ENCODE measurements around the gene IKZF5.

Gene IKZF5

DNA sequence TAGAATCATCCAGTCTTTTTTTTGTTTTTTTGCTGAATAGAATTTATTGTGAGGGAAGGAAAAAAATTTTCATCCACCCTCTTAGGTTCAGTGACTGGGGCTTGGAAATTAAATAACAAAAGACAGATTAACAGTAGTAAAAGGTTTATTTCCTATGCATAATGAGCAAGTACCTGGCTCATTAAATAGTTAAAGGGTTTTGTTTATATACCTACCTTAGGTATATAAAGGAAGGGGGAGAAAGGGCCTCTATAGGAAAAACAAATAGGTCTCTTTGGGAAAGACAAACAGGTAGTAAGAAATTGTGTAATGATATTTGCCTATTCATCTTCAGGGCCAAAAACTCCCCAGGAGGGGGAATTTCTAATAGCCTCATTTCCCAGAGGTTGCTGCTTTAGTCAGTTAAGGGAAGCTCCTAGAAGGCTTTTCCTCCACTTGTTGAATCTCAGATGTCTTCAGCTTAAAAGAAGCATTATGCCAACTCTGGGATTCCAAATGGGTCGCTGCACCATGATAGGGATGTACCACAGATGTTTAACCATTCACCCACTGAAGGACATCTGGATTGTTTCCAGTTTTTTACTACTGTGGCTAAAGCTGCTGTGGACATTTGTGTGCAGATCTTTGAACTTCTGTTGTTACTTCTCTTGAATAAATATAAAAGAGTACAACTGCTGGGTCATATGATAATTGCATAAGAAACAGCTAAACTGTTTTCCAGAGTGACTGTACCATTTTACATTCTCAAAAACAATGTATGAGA, 11.5 kb upstream of the IKZF5 start:
- Histone ChIP-seq H3K9me3 (replicated peaks; ENCODE audit: insufficient read depth, low read length) (no peaks in the 10 kb centered on the region), H3K27me3 (replicated peaks; ENCODE audit: insufficient read depth, low read length) (no peaks in the 10 kb centered on the region), H3F3A (ENCODE audit: insufficient read depth, low read length) (no peaks in the 10 kb centered on the region), H3K27ac (ENCODE audit: low read length) (no peak overlapping the region), H3K79me2 (ENCODE audit: low read length) (no peaks in the 10 kb centered on the region), H3K36me3 (replicated peaks; ENCODE audit: insufficient read depth, low read length) (no peaks in the 10 kb centered on the region), H3K4me3 (ENCODE audit: low read length) (no peak overlapping the region), H3K4me2 (ENCODE audit: low read depth, low read length) (no peak overlapping the region), H3K4me1 (ENCODE audit: low read length) (no peaks in the 10 kb centered on the region), H3K9ac (ENCODE audit: low read length) (no peak overlapping the region), H4K20me1 (ENCODE audit: insufficient read depth, low read length) (no peaks in the 10 kb centered on the region), H2AFZ (ENCODE audit: low read length) (no peak overlapping the region), H3K9me2 (replicated peaks; ENCODE audit: insufficient read depth, low read length) (no peaks in the 10 kb centered on the region)
- no peak for DNase-seq
- TF ChIP-seq EZH2 (optimal IDR thresholded peaks at IDR 0.05; ENCODE audit: low read depth, low read length) = no peak
- no peak for TF ChIP-seq EZH2phosphoT487 (IDR thresholded peaks at IDR 0.05; ENCODE audit: low read length)
- TF ChIP-seq, protein P1, sequence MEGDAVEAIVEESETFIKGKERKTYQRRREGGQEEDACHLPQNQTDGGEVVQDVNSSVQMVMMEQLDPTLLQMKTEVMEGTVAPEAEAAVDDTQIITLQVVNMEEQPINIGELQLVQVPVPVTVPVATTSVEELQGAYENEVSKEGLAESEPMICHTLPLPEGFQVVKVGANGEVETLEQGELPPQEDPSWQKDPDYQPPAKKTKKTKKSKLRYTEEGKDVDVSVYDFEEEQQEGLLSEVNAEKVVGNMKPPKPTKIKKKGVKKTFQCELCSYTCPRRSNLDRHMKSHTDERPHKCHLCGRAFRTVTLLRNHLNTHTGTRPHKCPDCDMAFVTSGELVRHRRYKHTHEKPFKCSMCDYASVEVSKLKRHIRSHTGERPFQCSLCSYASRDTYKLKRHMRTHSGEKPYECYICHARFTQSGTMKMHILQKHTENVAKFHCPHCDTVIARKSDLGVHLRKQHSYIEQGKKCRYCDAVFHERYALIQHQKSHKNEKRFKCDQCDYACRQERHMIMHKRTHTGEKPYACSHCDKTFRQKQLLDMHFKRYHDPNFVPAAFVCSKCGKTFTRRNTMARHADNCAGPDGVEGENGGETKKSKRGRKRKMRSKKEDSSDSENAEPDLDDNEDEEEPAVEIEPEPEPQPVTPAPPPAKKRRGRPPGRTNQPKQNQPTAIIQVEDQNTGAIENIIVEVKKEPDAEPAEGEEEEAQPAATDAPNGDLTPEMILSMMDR (IDR thresholded peaks at IDR 0.05; ENCODE audit: low read length) = no peak

DNA sequence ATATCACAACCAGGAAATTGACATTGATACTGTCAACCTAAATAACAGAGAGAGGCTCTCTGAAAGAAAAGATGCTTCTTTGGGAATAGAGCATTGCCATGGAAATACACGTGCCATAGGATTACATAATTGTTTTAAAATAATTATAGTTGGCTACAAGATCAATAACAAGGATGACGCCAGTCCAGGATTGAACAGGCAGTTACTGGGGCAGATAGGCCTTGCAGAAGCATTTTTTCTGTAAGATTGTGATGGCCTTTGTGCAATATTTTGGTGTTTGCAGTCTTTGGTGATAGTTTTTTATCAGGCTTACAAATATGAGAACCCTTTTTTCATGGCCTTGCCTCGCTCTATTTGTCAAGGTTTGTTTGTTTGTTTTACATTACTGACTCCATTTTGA, 10.7 kb upstream of the IKZF5 start:
- no peak for DNase-seq
- no peak overlapping the region for H3K4me3 ChIP-seq (ENCODE audit: low read length)
- no peaks in the 10 kb centered on the region for H3F3A ChIP-seq (ENCODE audit: insufficient read depth, low read length)
- H3K9ac ChIP-seq (ENCODE audit: low read length) = no peak overlapping the region
- H2AFZ ChIP-seq (ENCODE audit: low read length) = no peak overlapping the region
- H3K4me2 ChIP-seq (ENCODE audit: low read depth, low read length) = no peak overlapping the region
- H3K9me2 ChIP-seq (replicated peaks; ENCODE audit: insufficient read depth, low read length) = no peaks in the 10 kb centered on the region
- H3K36me3 ChIP-seq (replicated peaks; ENCODE audit: insufficient read depth, low read length) = no peaks in the 10 kb centered on the region
- H3K27me3 ChIP-seq (replicated peaks; ENCODE audit: insufficient read depth, low read length) = no peaks in the 10 kb centered on the region
- no peaks in the 10 kb centered on the region for H3K4me1 ChIP-seq (ENCODE audit: low read length)
- no peak overlapping the region for H3K27ac ChIP-seq (ENCODE audit: low read length)
- TF ChIP-seq EZH2 (optimal IDR thresholded peaks at IDR 0.05; ENCODE audit: low read depth, low read length) (no peak), EZH2phosphoT487 (IDR thresholded peaks at IDR 0.05; ENCODE audit: low read length) (no peak)
- TF ChIP-seq, protein P1 (IDR thresholded peaks at IDR 0.05; ENCODE audit: low read length) = no peak
- H3K79me2 ChIP-seq (ENCODE audit: low read length) = no peaks in the 10 kb centered on the region
- no peaks in the 10 kb centered on the region for H4K20me1 ChIP-seq (ENCODE audit: insufficient read depth, low read length)
- no peaks in the 10 kb centered on the region for H3K9me3 ChIP-seq (replicated peaks; ENCODE audit: insufficient read depth, low read length)

DNA sequence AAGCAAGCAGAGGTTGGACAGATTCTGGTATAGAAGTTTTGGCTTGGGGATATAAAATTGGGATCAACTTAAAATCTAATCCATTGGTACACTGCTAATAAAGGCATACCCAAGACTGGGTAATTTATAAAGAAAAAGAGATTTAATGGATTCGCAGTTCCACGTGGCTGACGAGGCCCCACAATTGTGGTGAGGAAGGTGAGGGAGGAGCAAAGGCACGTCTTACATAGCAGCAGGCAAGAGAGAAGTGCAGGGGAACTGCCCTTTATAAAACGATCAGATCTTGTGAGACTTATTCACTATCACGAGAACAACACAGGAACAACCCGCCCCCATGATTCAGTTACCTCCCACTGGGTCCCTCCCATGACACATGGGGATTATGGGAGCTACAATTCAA, 9.9 kb upstream of the IKZF5 start:
- Histone ChIP-seq H3K4me2 (ENCODE audit: low read depth, low read length) (no peak overlapping the region), H3K27me3 (replicated peaks; ENCODE audit: insufficient read depth, low read length) (no peaks in the 10 kb centered on the region), H2AFZ (ENCODE audit: low read length) (no peak overlapping the region), H3F3A (ENCODE audit: insufficient read depth, low read length) (no peaks in the 10 kb centered on the region), H3K4me1 (ENCODE audit: low read length) (no peaks in the 10 kb centered on the region), H3K79me2 (ENCODE audit: low read length) (no peaks in the 10 kb centered on the region), H3K9me3 (replicated peaks; ENCODE audit: insufficient read depth, low read length) (no peaks in the 10 kb centered on the region), H3K27ac (ENCODE audit: low read length) (no peak overlapping the region), H3K9ac (ENCODE audit: low read length) (no peak overlapping the region), H4K20me1 (ENCODE audit: insufficient read depth, low read length) (no peaks in the 10 kb centered on the region), H3K9me2 (replicated peaks; ENCODE audit: insufficient read depth, low read length) (no peaks in the 10 kb centered on the region), H3K4me3 (ENCODE audit: low read length) (no peak overlapping the region), H3K36me3 (replicated peaks; ENCODE audit: insufficient read depth, low read length) (no peaks in the 10 kb centered on the region)
- TF ChIP-seq EZH2 (optimal IDR thresholded peaks at IDR 0.05; ENCODE audit: low read depth, low read length) (no peak), EZH2phosphoT487 (IDR thresholded peaks at IDR 0.05; ENCODE audit: low read length) (no peak)
- TF ChIP-seq, protein P1 (IDR thresholded peaks at IDR 0.05; ENCODE audit: low read length) = no peak
- no peak for DNase-seq

Data from MM.1S (cell line).